Peyer's patch (tissue), 4 donors: Measurements from ENCODE around the gene PHACTR1. TPM values are rescaled to one million over a fixed set of nuclear protein-coding genes. Genes with fewer than 3 reads are reported as not detected.

ENCODE experiments used
- DNase-seq, 3 donors: peaks; one replicate each; pipeline ENCODE4 v3.0.0-alpha.2; 2017 to 2019
- H3K27ac ChIP-seq, 4 donors: fragments of 200-600 bp; sonication (generic); one replicate each; pipeline ENCODE4 v1.5.1; 2016 to 2019
- H3K27me3 ChIP-seq, 2 donors: fragments of 200-600 bp; sonication (generic); one replicate each; pipeline ENCODE4 v1.5.1; 2019
- H3K36me3 ChIP-seq, 3 donors: fragments of 200-600 bp; sonication (generic); one replicate each; pipeline ENCODE4 v1.5.1; 2016 to 2019
- H3K4me1 ChIP-seq, 4 donors: fragments of 200-600 bp; sonication (generic); one replicate each; pipeline ENCODE4 v1.5.1; 2016 to 2019
- H3K4me3 ChIP-seq, 4 donors: fragments of 200-600 bp; sonication (generic); 1 replicate in 3 of 4; 2 replicates in 1 of 4; pipeline ENCODE4 v1.5.1; 2016 to 2019; ENCODE audit warnings: mild to moderate bottlenecking in 1 of 4
- H3K9me3 ChIP-seq, 4 donors: fragments of 200-600 bp; sonication (generic); one replicate each; pipeline ENCODE4 v1.5.1; 2016 to 2019; ENCODE audit warnings: mild to moderate bottlenecking in 1 of 4
- CTCF ChIP-seq, 6 experiments: fragments of 450-650 bp in 4 of 6; fragments of 200-600 bp in 2 of 6; sonication (generic) in 1 of 6; IDR thresholded peaks; one replicate each; pipeline ENCODE4 v1.5.1; 2017 to 2019; ENCODE audit warnings: antibody characterized with exemption in 6 of 6, mild to moderate bottlenecking in 3 of 6, moderate library complexity in 1 of 6
- POLR2A ChIP-seq, 2 donors: fragments of 450-650 bp; IDR thresholded peaks; one replicate each; pipeline ENCODE4 v1.5.1; 2017; ENCODE audit warnings: antibody characterized with exemption in 2 of 2, mild to moderate bottlenecking in 2 of 2, moderate library complexity in 2 of 2
- total RNA-seq, 4 donors: library from RNA; depleted of rRNA; stranded (reverse); fragments of >200 nt; gene quantifications; one replicate each; pipeline ENCODE4 v1.1.0, GENCODE V29; 2016

Gene PHACTR1
- total RNA-seq, 4 donors from 2014 or later = 0.35 to 19.0 (median 1.7) TPM

GRCh38 chr6:13201336-13201735, 484.8 kb downstream of the PHACTR1 start:
- H3K36me3 ChIP-seq = no peaks in the 10 kb centered on the region
- H3K4me1 ChIP-seq = no peaks in the 10 kb centered on the region
- no peak overlapping the region for H3K27ac ChIP-seq
- H3K27me3 ChIP-seq = no peaks in the 10 kb centered on the region
- H3K9me3 ChIP-seq = no peaks in the 10 kb centered on the region
- TF ChIP-seq CTCF (IDR thresholded peaks at IDR 0.05) = no peak
- no peak overlapping the region for H3K4me3 ChIP-seq
- DNase-seq = no peak

- no peak for DNase-seq
- Histone ChIP-seq H3K4me3 (no peak overlapping the region), H3K4me1 (no peaks in the 10 kb centered on the region), H3K27me3 (no peaks in the 10 kb centered on the region), H3K9me3 (no peaks in the 10 kb centered on the region), H3K27ac (no peak overlapping the region), H3K36me3 (no peaks in the 10 kb centered on the region)
- TF ChIP-seq POLR2A (IDR thresholded peaks at IDR 0.05) = no peak
- TF ChIP-seq CTCF (IDR thresholded peaks at IDR 0.05) = no peak
These were observed 486.6 kb downstream of the PHACTR1 start for GRCh38 chr6:13203145-13203544.

GRCh38 chr6:13205106-13205505, 488.5 kb downstream of the PHACTR1 start:
- no peaks in the 10 kb centered on the region for H3K4me1 ChIP-seq
- H3K27ac ChIP-seq = no peak overlapping the region
- no peaks in the 10 kb centered on the region for H3K36me3 ChIP-seq
- no peak for TF ChIP-seq POLR2A (IDR thresholded peaks at IDR 0.05)
- no peak for TF ChIP-seq CTCF (IDR thresholded peaks at IDR 0.05)
- no peak overlapping the region for H3K4me3 ChIP-seq
- no peak for DNase-seq
- no peaks in the 10 kb centered on the region for H3K9me3 ChIP-seq
- H3K27me3 ChIP-seq = no peaks in the 10 kb centered on the region

GRCh38 chr6:13212096-13212495, 495.5 kb downstream of the PHACTR1 start:
- Histone ChIP-seq H3K36me3 (no peaks in the 10 kb centered on the region), H3K27ac (no peak overlapping the region), H3K4me1 (peaks cover 0 to 1% (median 0%) of the 10 kb centered on the region in 4 donors), H3K9me3 (no peaks in the 10 kb centered on the region), H3K27me3 (no peaks in the 10 kb centered on the region), H3K4me3 (no peak overlapping the region)
- no peak for DNase-seq
- TF ChIP-seq CTCF (IDR thresholded peaks at IDR 0.05) (no peak), POLR2A (IDR thresholded peaks at IDR 0.05) (no peak)

GRCh38 chr6:13212538-13212937, 496.0 kb downstream of the PHACTR1 start:
- Histone ChIP-seq H3K36me3 (no peaks in the 10 kb centered on the region), H3K4me1 (peaks cover 0 to 6% (median 1%) of the 10 kb centered on the region in 4 donors), H3K9me3 (no peaks in the 10 kb centered on the region), H3K27me3 (no peaks in the 10 kb centered on the region), H3K4me3 (no peak overlapping the region), H3K27ac (no peak overlapping the region)
- TF ChIP-seq POLR2A (IDR thresholded peaks at IDR 0.05) (no peak), CTCF (IDR thresholded peaks at IDR 0.05) (no peak)
- DNase-seq = no peak

- Histone ChIP-seq H3K4me3 (no peak overlapping the region), H3K9me3 (no peaks in the 10 kb centered on the region), H3K27ac (no peak overlapping the region), H3K27me3 (no peaks in the 10 kb centered on the region), H3K4me1 (peaks cover 0 to 13% (median 2%) of the 10 kb centered on the region in 4 donors), H3K36me3 (no peaks in the 10 kb centered on the region)
- TF ChIP-seq POLR2A (IDR thresholded peaks at IDR 0.05) (no peak), CTCF (IDR thresholded peaks at IDR 0.05) (no peak)
- no peak for DNase-seq
These were observed 498.8 kb downstream of the PHACTR1 start for GRCh38 chr6:13215390-13215789.
